Natural killer cell (primary cell): ENCODE results near the gene AK1. TPM values are rescaled to one million over a fixed set of nuclear protein-coding genes. Genes with fewer than 3 reads are reported as not detected.
A peak's percentile ranks its signal among the peaks of the same experiment; 100 is the strongest.

ENCODE experiments used
- ATAC-seq, 3 donors: fragments of 150-1000 bp in 2 of 3; fragments of 200-7000 bp in 1 of 3; cut with Tn5 transposase; 1 replicate in 1 of 3; 2 replicates in 2 of 3; pipeline ENCODE4 v1.10.0; 2021; ENCODE audit warnings: mild to moderate bottlenecking in 2 of 3, moderate library complexity in 2 of 3
- DNase-seq, 2 donors: peaks; one replicate each; pipeline versions ENCODE4 v3.0.0 to v3.0.0-alpha.2; 2013 to 2021; ENCODE audit warnings: mixed read lengths in 1 of 2
- H3K27ac ChIP-seq: one replicate; pipeline ENCODE4 v1.5.1; 2013; ENCODE audit warnings: mild to moderate bottlenecking, low read length
- H3K27me3 ChIP-seq: one replicate; pipeline ENCODE4 v1.6.1; 2013; ENCODE audit warnings: low read length; ENCODE audit not compliant: control insufficient read depth, insufficient read depth
- H3K36me3 ChIP-seq: one replicate; pipeline ENCODE4 v1.6.1; 2013; ENCODE audit warnings: low read length; ENCODE audit not compliant: control insufficient read depth, insufficient read depth
- H3K4me1 ChIP-seq: one replicate; pipeline ENCODE4 v1.6.1; 2013; ENCODE audit warnings: low read length; ENCODE audit not compliant: control insufficient read depth, insufficient read depth
- H3K4me3 ChIP-seq: one replicate; pipeline ENCODE4 v1.5.1; 2013; ENCODE audit warnings: low read length
- H3K9me3 ChIP-seq: one replicate; pipeline ENCODE4 v1.6.1; 2013; ENCODE audit warnings: low read length; ENCODE audit not compliant: control insufficient read depth, insufficient read depth
- H3K27ac Mint-ChIP-seq, 2 donors: one replicate each; pipeline ENCODE4 v1.8.0; 2022; ENCODE audit warnings: mild to moderate bottlenecking in 2 of 2, mixed read lengths in 2 of 2, moderate library complexity in 1 of 2
- H3K27me3 Mint-ChIP-seq, 2 donors: one replicate each; pipeline ENCODE4 v1.8.0; 2022; ENCODE audit warnings: low read depth in 2 of 2, mixed read lengths in 2 of 2
- H3K36me3 Mint-ChIP-seq: one replicate; pipeline ENCODE4 v1.8.0; 2022; ENCODE audit warnings: mixed read lengths
- H3K4me1 Mint-ChIP-seq, 2 donors: one replicate each; pipeline ENCODE4 v1.8.0; 2022; ENCODE audit warnings: mixed read lengths in 2 of 2
- H3K4me3 Mint-ChIP-seq: one replicate; pipeline ENCODE4 v1.8.0; 2022; ENCODE audit warnings: mild to moderate bottlenecking, moderate library complexity, mixed read lengths
- H3K9me3 Mint-ChIP-seq, 2 donors: one replicate each; pipeline ENCODE4 v1.8.0; 2022; ENCODE audit warnings: mixed read lengths in 2 of 2
- WGBS: methylation state at CpG from one replicate; pipeline ENCODE4 v1.1.7; 2013; ENCODE audit warnings: missing lambda C conversion rate; ENCODE audit not compliant: insufficient coverage; 5-methylcytosine and 5-hydroxymethylcytosine counted together
- intact Hi-C: fragments of 100-400 bp; cut with micrococcal nuclease; formaldehyde crosslinking; loops from one replicate; pipeline ENCODE4 v1.14.2; 2022
- total RNA-seq, 4 donors: library from RNA; stranded (reverse); fragments of 120-200 nt in 1 of 4; gene quantifications; one replicate each; pipeline versions ENCODE4 v1.2.3 to v1.2.4, GENCODE V29; 2013 to 2022
- TF ChIP-seq, protein P1 (sequence below): fragments of 200-600 bp; IDR thresholded peaks from one replicate; pipeline ENCODE4 v1.8.0; 2022; ENCODE audit warnings: antibody characterized with exemption

Gene AK1
- total RNA-seq, 3 donors from 2014 or later (not counting 1 experiment from before 2014, with no cell fraction given): 47.3 to 76.3 (median 54.2) TPM

- Histone ChIP-seq H3K27me3 (no peaks in the 10 kb centered on the region), H3K36me3 (no peaks in the 10 kb centered on the region), H3K27ac (no peak overlapping the region), H3K4me1 (peaks cover 95% of the 10 kb centered on the region), H3K4me3 (no peak overlapping the region), H3K9me3 (no peaks in the 10 kb centered on the region)
- Mint-ChIP-seq H3K36me3 (no peaks in the 10 kb centered on the region), H3K4me3 (peak overlapping the region; percentile 21), H3K4me1 (peaks cover 17 to 56% of the 10 kb centered on the region in 2 donors), H3K9me3 (no peaks in the 10 kb centered on the region), H3K27me3 (no peaks in the 10 kb centered on the region), H3K27ac (no peak overlapping the region)
- WGBS: 65% methylated on average over 12 of the region's 12 CpGs
- DNase-seq: no peak
- TF ChIP-seq, protein P1, sequence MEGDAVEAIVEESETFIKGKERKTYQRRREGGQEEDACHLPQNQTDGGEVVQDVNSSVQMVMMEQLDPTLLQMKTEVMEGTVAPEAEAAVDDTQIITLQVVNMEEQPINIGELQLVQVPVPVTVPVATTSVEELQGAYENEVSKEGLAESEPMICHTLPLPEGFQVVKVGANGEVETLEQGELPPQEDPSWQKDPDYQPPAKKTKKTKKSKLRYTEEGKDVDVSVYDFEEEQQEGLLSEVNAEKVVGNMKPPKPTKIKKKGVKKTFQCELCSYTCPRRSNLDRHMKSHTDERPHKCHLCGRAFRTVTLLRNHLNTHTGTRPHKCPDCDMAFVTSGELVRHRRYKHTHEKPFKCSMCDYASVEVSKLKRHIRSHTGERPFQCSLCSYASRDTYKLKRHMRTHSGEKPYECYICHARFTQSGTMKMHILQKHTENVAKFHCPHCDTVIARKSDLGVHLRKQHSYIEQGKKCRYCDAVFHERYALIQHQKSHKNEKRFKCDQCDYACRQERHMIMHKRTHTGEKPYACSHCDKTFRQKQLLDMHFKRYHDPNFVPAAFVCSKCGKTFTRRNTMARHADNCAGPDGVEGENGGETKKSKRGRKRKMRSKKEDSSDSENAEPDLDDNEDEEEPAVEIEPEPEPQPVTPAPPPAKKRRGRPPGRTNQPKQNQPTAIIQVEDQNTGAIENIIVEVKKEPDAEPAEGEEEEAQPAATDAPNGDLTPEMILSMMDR: no peak
- intact Hi-C loops: no loop called here
- ATAC-seq: no peak
Observed at GRCh38 chr9:127858041-127858512, 19.4 kb downstream of the AK1 start.

DNA sequence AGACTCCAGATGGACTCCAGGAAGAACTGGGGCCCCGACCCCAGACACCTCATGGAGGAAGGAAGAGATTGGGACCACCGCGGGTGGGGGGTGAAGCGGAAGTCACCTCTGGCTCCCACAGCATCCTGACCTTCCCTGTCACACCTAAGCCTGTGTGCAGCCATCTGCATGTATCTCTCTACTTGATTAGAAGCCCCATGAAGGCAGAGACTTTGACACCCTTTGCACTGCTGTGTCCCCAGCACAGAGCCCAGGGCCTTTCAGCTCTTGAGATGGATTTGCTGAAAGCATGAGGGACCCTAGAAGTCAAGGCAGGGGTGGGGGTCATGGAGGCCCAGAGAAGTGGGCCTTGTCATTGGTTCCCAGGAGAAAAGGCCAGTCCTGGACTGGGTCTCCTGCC lies 20.2 kb downstream of the AK1 start:
- peaks cover 95% of the 10 kb centered on the region for H3K4me1 ChIP-seq
- H3K27me3 Mint-ChIP-seq: no peaks in the 10 kb centered on the region
- WGBS: 50% methylated on average over 4 of the region's 4 CpGs

GRCh38 chr9:127856729-127857116 lies 20.8 kb downstream of the AK1 start:
- H3K4me1 ChIP-seq: peaks cover 91% of the 10 kb centered on the region
- TF ChIP-seq, protein P1: no peak
- H3K4me3 Mint-ChIP-seq: no peak overlapping the region

More for the DNA sequence above, 20.2 kb downstream of the AK1 start:
- Mint-ChIP-seq H3K27ac (no peak overlapping the region), H3K4me3 (no peak overlapping the region), H3K4me1 (peaks cover 11 to 48% of the 10 kb centered on the region in 2 donors), H3K9me3 (no peaks in the 10 kb centered on the region), H3K36me3 (no peaks in the 10 kb centered on the region)
- DNase-seq (no peak), ATAC-seq (no peak)
- intact Hi-C loops: no loop called here
- H3K36me3 ChIP-seq: no peaks in the 10 kb centered on the region
- no peak overlapping the region for H3K4me3 ChIP-seq
- TF ChIP-seq, protein P1: no peak
- H3K9me3 ChIP-seq: no peaks in the 10 kb centered on the region
- no peaks in the 10 kb centered on the region for H3K27me3 ChIP-seq
- H3K27ac ChIP-seq: no peak overlapping the region

DNA sequence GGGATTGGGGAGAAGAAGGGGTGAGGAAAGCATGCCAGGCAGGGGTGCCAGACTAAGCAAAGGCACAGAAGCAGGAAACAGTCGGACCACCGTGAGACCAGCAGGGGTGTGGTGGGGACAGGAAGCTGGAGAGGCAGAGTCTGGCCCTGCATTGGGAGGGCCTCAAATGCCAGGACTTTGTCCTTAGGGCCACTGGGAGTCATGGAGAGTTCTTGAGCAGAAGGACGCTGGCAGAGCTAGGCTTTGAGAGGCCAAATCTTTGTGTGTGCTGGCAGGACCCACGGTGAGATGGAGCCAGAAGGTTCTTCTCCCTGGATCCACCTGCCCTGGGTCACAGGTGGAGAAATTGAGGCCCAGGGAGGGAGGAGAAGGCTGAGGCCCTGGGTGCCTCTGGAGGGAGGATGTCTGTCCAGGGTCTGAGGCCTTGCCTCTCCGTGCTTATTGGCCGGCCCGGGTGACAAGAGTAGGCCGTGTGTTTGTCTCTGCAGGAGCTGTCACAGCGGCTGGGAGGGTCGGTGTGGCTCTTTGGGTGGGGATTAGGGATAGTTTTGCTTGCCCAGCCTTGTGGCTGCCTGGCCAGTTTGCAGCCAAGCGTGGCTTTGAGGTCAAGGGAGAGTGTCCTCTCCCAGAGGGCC lies 21.3 kb downstream of the AK1 start:
- no peak overlapping the region for H3K4me3 Mint-ChIP-seq
- peak overlapping the region; percentile 51 to 87 for H3K27ac Mint-ChIP-seq
- Histone ChIP-seq H3K27ac (no peak overlapping the region), H3K4me1 (peaks cover 86% of the 10 kb centered on the region), H3K36me3 (no peaks in the 10 kb centered on the region), H3K4me3 (no peak overlapping the region), H3K9me3 (no peaks in the 10 kb centered on the region), H3K27me3 (no peaks in the 10 kb centered on the region)
- intact Hi-C loops: no loop called here
- ATAC-seq: no peak
- no peaks in the 10 kb centered on the region for H3K36me3 Mint-ChIP-seq
- 74% methylated on average over 11 of the region's 11 CpGs for WGBS
- DNase-seq: no peak
- no peaks in the 10 kb centered on the region for H3K9me3 Mint-ChIP-seq
- TF ChIP-seq, protein P1: no peak
- H3K27me3 Mint-ChIP-seq: no peaks in the 10 kb centered on the region
- H3K4me1 Mint-ChIP-seq: peaks cover 19 to 47% of the 10 kb centered on the region in 2 donors

More at GRCh38 chr9:127856729-127857116, 20.8 kb downstream of the AK1 start:
- no peaks in the 10 kb centered on the region for H3K36me3 ChIP-seq
- Mint-ChIP-seq H3K36me3 (no peaks in the 10 kb centered on the region), H3K27ac (no peak overlapping the region), H3K9me3 (no peaks in the 10 kb centered on the region), H3K27me3 (no peaks in the 10 kb centered on the region), H3K4me1 (peaks cover 15 to 48% of the 10 kb centered on the region in 2 donors)
- intact Hi-C loops: no loop called here
- 72% methylated on average over 8 of the region's 8 CpGs for WGBS
- no peak overlapping the region for H3K4me3 ChIP-seq
- ATAC-seq: no peak
- no peaks in the 10 kb centered on the region for H3K9me3 ChIP-seq
- no peak overlapping the region for H3K27ac ChIP-seq
- H3K27me3 ChIP-seq: no peaks in the 10 kb centered on the region
- no peak for DNase-seq
